Measurements from ENCODE around the gene ISY1. TPM values are rescaled to one million over a fixed set of nuclear protein-coding genes. Genes with fewer than 3 reads are reported as not detected.

ISY1 gene
- total RNA-seq, 1 experiment from 2014 or later: 62.3 TPM

DNA sequence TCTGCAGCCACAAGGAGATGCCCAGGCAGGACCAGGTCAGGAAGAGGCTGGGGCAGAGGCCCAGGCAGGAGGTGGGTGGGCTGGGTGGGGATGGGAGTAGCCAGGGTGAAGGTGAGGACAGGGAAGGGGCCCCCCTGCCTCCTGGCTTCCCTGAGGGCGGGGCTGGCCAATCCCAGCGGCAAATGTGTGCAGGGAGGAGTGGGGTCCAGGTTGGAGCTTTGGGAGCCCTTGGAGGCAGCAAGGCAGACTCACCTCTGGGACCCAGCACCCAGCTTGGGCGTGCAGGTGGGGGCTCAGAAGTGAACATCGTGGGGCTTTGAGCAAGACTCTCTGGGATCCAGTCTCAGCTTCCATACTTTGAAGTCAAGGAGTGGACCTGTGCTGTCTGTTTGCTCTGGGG, 75.0 kb downstream of the ISY1 start:
- TF ChIP-seq, protein P1, sequence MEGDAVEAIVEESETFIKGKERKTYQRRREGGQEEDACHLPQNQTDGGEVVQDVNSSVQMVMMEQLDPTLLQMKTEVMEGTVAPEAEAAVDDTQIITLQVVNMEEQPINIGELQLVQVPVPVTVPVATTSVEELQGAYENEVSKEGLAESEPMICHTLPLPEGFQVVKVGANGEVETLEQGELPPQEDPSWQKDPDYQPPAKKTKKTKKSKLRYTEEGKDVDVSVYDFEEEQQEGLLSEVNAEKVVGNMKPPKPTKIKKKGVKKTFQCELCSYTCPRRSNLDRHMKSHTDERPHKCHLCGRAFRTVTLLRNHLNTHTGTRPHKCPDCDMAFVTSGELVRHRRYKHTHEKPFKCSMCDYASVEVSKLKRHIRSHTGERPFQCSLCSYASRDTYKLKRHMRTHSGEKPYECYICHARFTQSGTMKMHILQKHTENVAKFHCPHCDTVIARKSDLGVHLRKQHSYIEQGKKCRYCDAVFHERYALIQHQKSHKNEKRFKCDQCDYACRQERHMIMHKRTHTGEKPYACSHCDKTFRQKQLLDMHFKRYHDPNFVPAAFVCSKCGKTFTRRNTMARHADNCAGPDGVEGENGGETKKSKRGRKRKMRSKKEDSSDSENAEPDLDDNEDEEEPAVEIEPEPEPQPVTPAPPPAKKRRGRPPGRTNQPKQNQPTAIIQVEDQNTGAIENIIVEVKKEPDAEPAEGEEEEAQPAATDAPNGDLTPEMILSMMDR (conservative IDR thresholded peaks at IDR 0.05): no peak
- no peak for TF ChIP-seq EZH2 (IDR thresholded peaks at IDR 0.05; ENCODE audit: low read depth)
- H3K4me1 ChIP-seq (replicated peaks; ENCODE audit: insufficient read depth): no peaks in the 10 kb centered on the region
- intact Hi-C loops (cut with micrococcal nuclease; ENCODE audit: unreplicated experiment): no loop called here
- no peaks in the 10 kb centered on the region for H3K36me3 ChIP-seq (ENCODE audit: low read depth)
- no peaks in the 10 kb centered on the region for H3K9me2 ChIP-seq (ENCODE audit: insufficient read depth)
- H3K79me2 ChIP-seq (ENCODE audit: low read depth): no peaks in the 10 kb centered on the region
- H4K20me1 ChIP-seq (ENCODE audit: insufficient read depth): peaks cover 4% of the 10 kb centered on the region; the same call in 1 of the 2 replicates
- no peak overlapping the region for H3K4me3 ChIP-seq
- no peaks in the 10 kb centered on the region for H3F3A ChIP-seq (ENCODE audit: insufficient read depth, low read depth)
- no TSS peak for BruUV-seq (replicated peaks)
- no peak overlapping the region for H3K27ac ChIP-seq
- ChIA-PET CTCF (interaction anchor here (0.6 kb wide), 1 partner anchor 58 kb away, joined by 6 read pairs; no protein-coding TSS in a partner anchor), POLR2A (ENCODE audit: unreplicated experiment) (no interaction called here)
- H2AFZ ChIP-seq: no peak overlapping the region
- H3K27me3 ChIP-seq (ENCODE audit: insufficient read depth, low read depth): no peaks in the 10 kb centered on the region
- no peak overlapping the region for H3K4me2 ChIP-seq
- DNase-seq: no peak
- H3K9me3 ChIP-seq (ENCODE audit: insufficient read depth, low read depth): no peaks in the 10 kb centered on the region

DNA sequence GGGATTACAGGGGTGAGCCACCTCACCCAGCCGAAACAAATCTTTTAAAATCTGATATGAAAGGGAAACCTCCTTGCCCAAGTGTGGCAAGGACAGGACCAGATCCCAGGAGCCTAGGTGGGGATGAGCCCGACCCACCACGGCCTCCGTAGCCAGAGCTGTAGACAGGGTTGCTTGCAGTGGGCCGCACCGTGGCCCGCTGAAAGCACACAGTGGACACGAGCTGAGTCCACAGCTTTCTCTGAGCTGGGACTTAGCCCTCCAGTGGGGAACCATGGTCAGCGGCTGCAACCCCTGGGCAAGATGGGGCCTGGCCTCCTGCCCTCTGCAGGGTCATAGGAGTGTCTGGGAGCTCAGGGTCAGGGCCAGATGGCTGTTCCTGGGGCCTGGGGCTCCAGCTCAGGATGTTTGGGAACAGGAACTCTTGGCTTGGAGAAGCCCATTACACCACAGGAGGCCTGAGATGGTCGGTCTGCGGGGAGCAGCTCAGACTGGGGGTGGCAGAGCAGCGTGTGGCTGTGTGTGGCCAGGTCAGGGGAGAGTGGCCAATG, 75.6 kb downstream of the ISY1 start:
- BruUV-seq (replicated peaks): no TSS peak
- CTCF ChIA-PET: interaction anchor here (0.6 to 1.0 kb wide), 2 partner anchors 58 to 115 kb away, joined by 4 to 6 read pairs; no protein-coding TSS in a partner anchor
- no peaks in the 10 kb centered on the region for H3K9me2 ChIP-seq (ENCODE audit: insufficient read depth)

DNA sequence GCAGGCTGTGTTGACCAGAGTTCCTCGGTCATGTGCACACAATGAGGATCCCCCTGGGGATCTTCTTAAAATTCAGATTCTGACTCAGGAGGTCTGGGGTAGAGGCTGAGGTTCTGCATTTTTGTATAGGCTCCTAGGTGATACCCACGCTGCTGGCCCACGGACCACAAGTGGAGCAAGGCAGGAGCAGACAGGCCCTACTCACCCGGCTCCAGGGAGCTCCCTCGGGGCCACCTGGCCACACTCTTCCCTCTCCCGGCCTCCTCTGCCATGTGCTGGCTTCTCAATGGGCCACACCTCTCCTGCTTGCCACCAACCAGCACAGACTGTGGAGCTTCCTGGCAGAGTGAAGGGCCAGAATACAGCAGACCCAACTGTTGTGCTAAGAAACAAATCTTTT, 76.4 kb downstream of the ISY1 start:
- intact Hi-C loops (cut with micrococcal nuclease; ENCODE audit: unreplicated experiment): no loop called here
- H3K4me3 ChIP-seq: no peak overlapping the region
- no peaks in the 10 kb centered on the region for H3K9me3 ChIP-seq (ENCODE audit: insufficient read depth, low read depth)
- no TSS peak for BruUV-seq (replicated peaks)
- TF ChIP-seq EZH2 (IDR thresholded peaks at IDR 0.05; ENCODE audit: low read depth): no peak
- TF ChIP-seq, protein P1 (conservative IDR thresholded peaks at IDR 0.05): no peak
- no peaks in the 10 kb centered on the region for H3K79me2 ChIP-seq (ENCODE audit: low read depth)
- H3F3A ChIP-seq (ENCODE audit: insufficient read depth, low read depth): no peaks in the 10 kb centered on the region
- H3K27me3 ChIP-seq (ENCODE audit: insufficient read depth, low read depth): no peaks in the 10 kb centered on the region
- H3K4me1 ChIP-seq (replicated peaks; ENCODE audit: insufficient read depth): no peaks in the 10 kb centered on the region
- H3K9me2 ChIP-seq (ENCODE audit: insufficient read depth): no peaks in the 10 kb centered on the region
- CTCF ChIA-PET: interaction anchor here (0.6 to 1.0 kb wide), 2 partner anchors 33 to 114 kb away, joined by 3 to 4 read pairs; no protein-coding TSS in a partner anchor
- H3K36me3 ChIP-seq (ENCODE audit: low read depth): no peaks in the 10 kb centered on the region
- H3K27ac ChIP-seq: no peak overlapping the region
- no peak for DNase-seq
- POLR2A ChIA-PET (ENCODE audit: unreplicated experiment): interaction anchor here (0.6 kb wide), 1 partner anchor 427 kb away, joined by 4 read pairs; no protein-coding TSS in a partner anchor
- no peak overlapping the region for H3K4me2 ChIP-seq
- no peak overlapping the region for H2AFZ ChIP-seq
- H4K20me1 ChIP-seq (ENCODE audit: insufficient read depth): peaks cover 4% of the 10 kb centered on the region; the same call in 1 of the 2 replicates

More for the DNA sequence above, 75.6 kb downstream of the ISY1 start:
- POLR2A ChIA-PET (ENCODE audit: unreplicated experiment): interaction anchor here (0.6 kb wide), 1 partner anchor 428 kb away, joined by 4 read pairs; no protein-coding TSS in a partner anchor
- no peaks in the 10 kb centered on the region for H3K36me3 ChIP-seq (ENCODE audit: low read depth)
- intact Hi-C loops (cut with micrococcal nuclease; ENCODE audit: unreplicated experiment): no loop called here
- no peak overlapping the region for H3K4me3 ChIP-seq
- H3K4me2 ChIP-seq: no peak overlapping the region
- H3K9me3 ChIP-seq (ENCODE audit: insufficient read depth, low read depth): no peaks in the 10 kb centered on the region
- TF ChIP-seq, protein P1 (conservative IDR thresholded peaks at IDR 0.05): no peak
- no peak for TF ChIP-seq EZH2 (IDR thresholded peaks at IDR 0.05; ENCODE audit: low read depth)
- H3K79me2 ChIP-seq (ENCODE audit: low read depth): no peaks in the 10 kb centered on the region
- H2AFZ ChIP-seq: no peak overlapping the region
- H4K20me1 ChIP-seq (ENCODE audit: insufficient read depth): peaks cover 4% of the 10 kb centered on the region; the same call in 1 of the 2 replicates
- no peak for DNase-seq
- no peak overlapping the region for H3K27ac ChIP-seq
- no peaks in the 10 kb centered on the region for H3K27me3 ChIP-seq (ENCODE audit: insufficient read depth, low read depth)
- H3F3A ChIP-seq (ENCODE audit: insufficient read depth, low read depth): no peaks in the 10 kb centered on the region
- H3K4me1 ChIP-seq (replicated peaks; ENCODE audit: insufficient read depth): no peaks in the 10 kb centered on the region
